Smooth muscle cell (in vitro differentiated cells): ENCODE results near the gene BAIAP2L1. TPM values are rescaled to one million over a fixed set of nuclear protein-coding genes. Genes with fewer than 3 reads are reported as not detected.

Source experiments
- DNase-seq: peaks from one replicate; lab custom pipeline; 2025; ENCODE audit not compliant: unreplicated experiment; lab: John Stamatoyannopoulos, UW
- H2AFZ ChIP-seq: fragments of 200-600 bp; sonication (generic); 2 replicates; pipeline ENCODE4 v1.6.0; 2016; ENCODE audit warnings: antibody characterized with exemption, low read depth, mild to moderate bottlenecking
- H3F3A ChIP-seq: fragments of 200-600 bp; sonication (generic); 2 replicates; pipeline ENCODE4 v1.6.0; 2017; ENCODE audit warnings: antibody characterized with exemption, low read depth
- H3K27ac ChIP-seq: fragments of 200-600 bp; sonication (generic); 2 replicates; pipeline ENCODE4 v1.5.1; 2016; ENCODE audit warnings: low read depth, mild to moderate bottlenecking
- H3K27me3 ChIP-seq: fragments of 200-600 bp; sonication (generic); 2 replicates; pipeline ENCODE4 v1.6.1; 2016; ENCODE audit warnings: low read depth, mild to moderate bottlenecking
- H3K36me3 ChIP-seq: fragments of 200-600 bp; sonication (generic); 2 replicates; pipeline ENCODE4 v1.5.1; 2016; ENCODE audit warnings: low read depth
- H3K4me1 ChIP-seq: fragments of 200-600 bp; sonication (generic); 2 replicates; pipeline ENCODE4 v1.5.1; 2016; ENCODE audit warnings: low read depth
- H3K4me2 ChIP-seq: fragments of 200-600 bp; sonication (generic); 2 replicates; pipeline ENCODE4 v1.6.0; 2016; ENCODE audit warnings: mild to moderate bottlenecking
- H3K4me3 ChIP-seq: fragments of 200-600 bp; sonication (generic); 2 replicates; pipeline ENCODE4 v1.5.1; 2016; ENCODE audit warnings: mild to moderate bottlenecking
- H3K79me2 ChIP-seq: fragments of 200-600 bp; sonication (generic); 2 replicates; pipeline ENCODE4 v1.6.0; 2016; ENCODE audit warnings: low read depth, mild to moderate bottlenecking
- H3K9ac ChIP-seq: fragments of 200-600 bp; sonication (generic); 2 replicates; pipeline ENCODE4 v1.6.0; 2016; ENCODE audit warnings: low read depth
- H3K9me3 ChIP-seq: fragments of 200-600 bp; sonication (generic); replicated peaks from 2 replicates; pipeline ENCODE4 v1.5.1; 2016; ENCODE audit warnings: low read depth
- H4K20me1 ChIP-seq: fragments of 200-600 bp; sonication (generic); 2 replicates; pipeline ENCODE4 v1.6.0; 2016; ENCODE audit warnings: low read depth
- WGBS: methylation state at CpG from one replicate; pipeline ENCODE4 v1.1.7; 2016; ENCODE audit warnings: low lambda C conversion rate; 5-methylcytosine and 5-hydroxymethylcytosine counted together
- polyA plus RNA-seq: library from polyadenylated mRNA; unstranded; fragments of >200 nt; fragmentation: Nextera tagmentation; extraction: Ambion mirVana; gene quantifications from 2 replicates; pipeline ENCODE4 v1.2.1, GENCODE V29; 2016
- total RNA-seq: library from RNA; depleted of rRNA; stranded (reverse); fragments of >200 nt; gene quantifications from 2 replicates; pipeline ENCODE4 v1.2.3, GENCODE V29; 2014
- TF ChIP-seq, protein P1 (sequence below): fragments of 200-600 bp; sonication (generic); IDR thresholded peaks from 2 replicates; pipeline ENCODE4 v1.5.1; 2017; ENCODE audit warnings: borderline replicate concordance, mild to moderate bottlenecking, antibody characterized with exemption; ENCODE audit not compliant: insufficient read depth, poor library complexity, severe bottlenecking

The BAIAP2L1 gene
- total and polyA plus RNA-seq, 2 experiments from 2014 or later: 45.0 to 55.1 TPM

DNA sequence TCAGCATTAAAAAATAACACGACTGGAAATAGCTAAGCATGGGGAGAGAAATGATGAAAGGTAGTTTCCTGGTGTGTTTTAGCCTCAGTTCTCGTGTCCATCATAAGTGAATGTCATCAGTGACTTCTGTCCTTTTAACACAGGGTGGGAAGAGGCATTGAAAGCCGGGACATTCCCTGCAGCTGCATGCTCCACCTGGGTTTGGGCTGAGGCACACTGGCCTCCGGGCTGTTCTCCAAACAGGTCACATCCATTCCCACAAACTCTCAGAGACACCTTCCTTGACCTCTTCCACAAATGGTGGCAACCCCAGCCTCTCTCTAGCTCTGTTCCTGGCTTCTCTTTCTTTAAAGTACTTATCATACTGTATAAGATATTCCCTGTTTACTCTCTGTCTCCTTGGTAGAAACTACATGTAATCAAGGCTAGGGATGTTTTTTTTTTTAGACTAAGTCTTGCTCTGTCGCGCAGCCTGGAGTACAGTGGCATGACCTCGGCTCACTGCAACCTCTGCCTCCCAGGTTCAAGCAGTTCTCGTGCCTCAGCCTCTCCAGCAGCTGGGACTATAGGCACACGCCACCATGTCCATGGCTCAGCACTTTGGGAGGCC lies 22.6 kb downstream of the BAIAP2L1 start:
- Histone ChIP-seq H2AFZ (no peak overlapping the region), H3K27ac (no peak overlapping the region), H3K4me2 (no peak overlapping the region), H3K36me3 (no peaks in the 10 kb centered on the region), H3K9me3 (no peaks in the 10 kb centered on the region), H3K79me2 (peaks cover 92% of the 10 kb centered on the region), H4K20me1 (peaks cover 84% of the 10 kb centered on the region), H3K27me3 (no peaks in the 10 kb centered on the region), H3K4me1 (no peaks in the 10 kb centered on the region), H3K9ac (no peak overlapping the region), H3K4me3 (no peak overlapping the region), H3F3A (no peaks in the 10 kb centered on the region)
- TF ChIP-seq, protein P1, sequence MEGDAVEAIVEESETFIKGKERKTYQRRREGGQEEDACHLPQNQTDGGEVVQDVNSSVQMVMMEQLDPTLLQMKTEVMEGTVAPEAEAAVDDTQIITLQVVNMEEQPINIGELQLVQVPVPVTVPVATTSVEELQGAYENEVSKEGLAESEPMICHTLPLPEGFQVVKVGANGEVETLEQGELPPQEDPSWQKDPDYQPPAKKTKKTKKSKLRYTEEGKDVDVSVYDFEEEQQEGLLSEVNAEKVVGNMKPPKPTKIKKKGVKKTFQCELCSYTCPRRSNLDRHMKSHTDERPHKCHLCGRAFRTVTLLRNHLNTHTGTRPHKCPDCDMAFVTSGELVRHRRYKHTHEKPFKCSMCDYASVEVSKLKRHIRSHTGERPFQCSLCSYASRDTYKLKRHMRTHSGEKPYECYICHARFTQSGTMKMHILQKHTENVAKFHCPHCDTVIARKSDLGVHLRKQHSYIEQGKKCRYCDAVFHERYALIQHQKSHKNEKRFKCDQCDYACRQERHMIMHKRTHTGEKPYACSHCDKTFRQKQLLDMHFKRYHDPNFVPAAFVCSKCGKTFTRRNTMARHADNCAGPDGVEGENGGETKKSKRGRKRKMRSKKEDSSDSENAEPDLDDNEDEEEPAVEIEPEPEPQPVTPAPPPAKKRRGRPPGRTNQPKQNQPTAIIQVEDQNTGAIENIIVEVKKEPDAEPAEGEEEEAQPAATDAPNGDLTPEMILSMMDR: no peak
- no peak for DNase-seq
- WGBS: 83% methylated on average over 9 of the region's 9 CpGs

DNA sequence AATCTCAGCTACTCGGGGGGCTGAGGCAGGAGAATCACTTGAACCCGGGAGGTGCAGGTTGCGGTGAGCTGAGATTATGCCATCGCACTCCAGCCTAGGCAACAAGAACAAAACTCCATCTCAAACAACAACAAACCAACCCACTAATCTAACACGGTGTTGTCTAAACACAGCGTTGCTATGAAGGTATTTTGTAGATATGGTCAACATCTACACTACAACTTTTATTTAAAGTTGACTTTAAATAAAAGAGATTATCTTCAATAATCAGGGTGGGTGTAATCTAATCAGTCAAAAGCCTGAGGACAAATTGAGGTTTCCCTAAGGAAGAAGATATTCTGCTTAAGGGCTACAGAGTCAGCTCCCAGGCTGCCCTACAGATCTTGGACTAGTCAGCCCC lies 24.2 kb downstream of the BAIAP2L1 start:
- H3K79me2 ChIP-seq: peaks cover 85% of the 10 kb centered on the region
- peaks cover 77% of the 10 kb centered on the region for H4K20me1 ChIP-seq
- H3K4me1 ChIP-seq: no peaks in the 10 kb centered on the region
- TF ChIP-seq, protein P1: no peak
- H3K4me3 ChIP-seq: no peak overlapping the region
- H3K27ac ChIP-seq: no peak overlapping the region
- H3K36me3 ChIP-seq: no peaks in the 10 kb centered on the region
- H2AFZ ChIP-seq: no peak overlapping the region
- H3K27me3 ChIP-seq: no peaks in the 10 kb centered on the region
- H3K4me2 ChIP-seq: no peak overlapping the region
- no peak overlapping the region for H3K9ac ChIP-seq
- no peak for DNase-seq
- 96% methylated on average over 6 of the region's 6 CpGs for WGBS
- no peaks in the 10 kb centered on the region for H3F3A ChIP-seq
- no peaks in the 10 kb centered on the region for H3K9me3 ChIP-seq

DNA sequence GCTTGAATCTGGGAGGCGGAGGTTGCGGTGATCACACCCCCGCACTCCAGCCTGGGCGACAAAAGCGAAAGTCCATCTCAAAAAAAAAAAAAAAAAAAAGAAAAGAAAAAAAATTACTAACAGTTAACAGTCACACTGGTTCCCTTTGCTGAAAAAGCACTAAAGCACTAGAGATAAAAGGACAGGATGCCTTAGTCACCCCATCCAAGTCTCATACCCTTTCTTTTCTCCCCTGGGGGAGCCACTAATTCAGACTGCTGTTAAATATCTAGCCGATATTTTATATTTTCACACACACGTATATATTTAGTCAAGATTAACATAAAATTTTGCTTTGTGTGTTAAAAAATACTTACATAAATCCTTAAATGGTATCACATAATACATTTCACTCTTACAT lies 25.2 kb downstream of the BAIAP2L1 start:
- 95% methylated on average over 4 of the region's 7 CpGs for WGBS
- Histone ChIP-seq H3K4me2 (no peak overlapping the region), H2AFZ (no peak overlapping the region), H3K36me3 (no peaks in the 10 kb centered on the region), H3K4me1 (no peaks in the 10 kb centered on the region), H3K27me3 (no peaks in the 10 kb centered on the region), H4K20me1 (peaks cover 77% of the 10 kb centered on the region), H3F3A (no peaks in the 10 kb centered on the region), H3K9me3 (no peaks in the 10 kb centered on the region), H3K27ac (no peak overlapping the region), H3K4me3 (no peak overlapping the region), H3K79me2 (peaks cover 78% of the 10 kb centered on the region), H3K9ac (no peak overlapping the region)
- TF ChIP-seq, protein P1: no peak
- DNase-seq: no peak

DNA sequence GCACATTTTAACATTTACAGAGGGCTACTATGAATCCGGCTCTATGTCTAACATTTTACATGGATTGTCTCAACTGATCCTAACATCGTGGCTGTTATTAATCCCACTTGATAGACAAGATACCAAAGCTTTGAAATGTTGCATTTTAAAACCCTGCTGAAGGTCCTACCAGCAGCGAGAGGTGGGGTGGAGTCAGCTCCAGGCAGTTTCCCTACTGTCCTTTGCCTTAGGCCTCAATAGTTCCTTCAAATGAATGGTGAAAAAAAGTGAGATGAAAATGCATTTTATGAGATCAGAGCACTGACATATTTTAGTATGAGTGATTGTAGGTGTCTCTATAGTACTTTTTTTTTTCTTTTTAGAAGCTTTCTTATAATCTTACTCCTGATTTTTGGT lies 26.6 kb downstream of the BAIAP2L1 start:
- no peaks in the 10 kb centered on the region for H3K27me3 ChIP-seq
- H3K36me3 ChIP-seq: no peaks in the 10 kb centered on the region
- H3K27ac ChIP-seq: no peak overlapping the region
- WGBS: 93% methylated on average over 3 of the region's 3 CpGs
- no peak overlapping the region for H2AFZ ChIP-seq
- H3K4me2 ChIP-seq: no peak overlapping the region
- H3K9me3 ChIP-seq: no peaks in the 10 kb centered on the region
- no peaks in the 10 kb centered on the region for H3K4me1 ChIP-seq
- H3F3A ChIP-seq: no peaks in the 10 kb centered on the region
- DNase-seq: no peak
- peaks cover 76% of the 10 kb centered on the region for H3K79me2 ChIP-seq
- TF ChIP-seq, protein P1: no peak
- no peak overlapping the region for H3K9ac ChIP-seq
- no peak overlapping the region for H3K4me3 ChIP-seq
- peaks cover 65% of the 10 kb centered on the region for H4K20me1 ChIP-seq
